ENCODE measurements around the gene PDCD7.

GRCh38 chr15:65156692-65157091 is 23.1 kb upstream of the PDCD7 start:
- TF ChIP-seq, protein P1, sequence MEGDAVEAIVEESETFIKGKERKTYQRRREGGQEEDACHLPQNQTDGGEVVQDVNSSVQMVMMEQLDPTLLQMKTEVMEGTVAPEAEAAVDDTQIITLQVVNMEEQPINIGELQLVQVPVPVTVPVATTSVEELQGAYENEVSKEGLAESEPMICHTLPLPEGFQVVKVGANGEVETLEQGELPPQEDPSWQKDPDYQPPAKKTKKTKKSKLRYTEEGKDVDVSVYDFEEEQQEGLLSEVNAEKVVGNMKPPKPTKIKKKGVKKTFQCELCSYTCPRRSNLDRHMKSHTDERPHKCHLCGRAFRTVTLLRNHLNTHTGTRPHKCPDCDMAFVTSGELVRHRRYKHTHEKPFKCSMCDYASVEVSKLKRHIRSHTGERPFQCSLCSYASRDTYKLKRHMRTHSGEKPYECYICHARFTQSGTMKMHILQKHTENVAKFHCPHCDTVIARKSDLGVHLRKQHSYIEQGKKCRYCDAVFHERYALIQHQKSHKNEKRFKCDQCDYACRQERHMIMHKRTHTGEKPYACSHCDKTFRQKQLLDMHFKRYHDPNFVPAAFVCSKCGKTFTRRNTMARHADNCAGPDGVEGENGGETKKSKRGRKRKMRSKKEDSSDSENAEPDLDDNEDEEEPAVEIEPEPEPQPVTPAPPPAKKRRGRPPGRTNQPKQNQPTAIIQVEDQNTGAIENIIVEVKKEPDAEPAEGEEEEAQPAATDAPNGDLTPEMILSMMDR (IDR thresholded peaks at IDR 0.05; ENCODE audit: insufficient read depth, low read depth, low read length), result no peak
- TF ChIP-seq EZH2 (IDR thresholded peaks at IDR 0.05; ENCODE audit: insufficient read depth, low read length), result no peak

All from astrocyte (in vitro differentiated cells and primary cell).